Cardiac fibroblast (primary cell): ENCODE data around the gene UGT1A10.

Experiments used
- DNase-seq, 2 donors: peaks; one replicate each; pipeline versions ENCODE4 v3.0.0 to v3.0.0-alpha.2; 2010; ENCODE audit warnings: low read depth in 2 of 2
- H3K4me3 ChIP-seq, 2 donors: replicated peaks in 1 of 2; 1 replicate in 1 of 2; 2 replicates in 1 of 2; pipeline ENCODE4 v1.5.1; 2011; ENCODE audit warnings: low read depth in 2 of 2, low read length in 2 of 2, mild to moderate bottlenecking in 2 of 2, moderate library complexity in 1 of 2
- TF ChIP-seq, protein P1 (sequence below): IDR thresholded peaks from one replicate; pipeline ENCODE4 v1.5.1; 2011; ENCODE audit warnings: low read depth, mild to moderate bottlenecking, low read length, inconsistent platforms

The UGT1A10 gene

DNA sequence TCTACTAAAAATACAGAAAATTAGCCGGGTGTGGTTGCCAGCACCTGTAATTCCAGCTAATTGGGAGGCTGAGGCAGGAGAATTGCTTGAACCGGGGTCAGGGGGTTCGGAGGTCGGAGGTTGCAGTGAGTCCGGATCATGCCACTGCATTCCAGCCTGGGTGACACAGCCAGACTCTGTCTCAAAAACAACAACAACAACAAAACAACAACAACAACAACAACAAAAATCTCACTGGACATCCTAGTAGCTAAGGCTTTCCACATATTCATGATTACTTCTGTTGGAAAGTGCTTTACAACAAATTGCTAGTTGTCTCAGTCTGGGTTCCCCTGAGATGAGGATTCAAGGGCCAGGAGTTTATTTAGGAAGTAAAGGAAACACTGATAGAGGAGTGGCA, 137.6 kb downstream of the UGT1A10 start:
- TF ChIP-seq, protein P1, sequence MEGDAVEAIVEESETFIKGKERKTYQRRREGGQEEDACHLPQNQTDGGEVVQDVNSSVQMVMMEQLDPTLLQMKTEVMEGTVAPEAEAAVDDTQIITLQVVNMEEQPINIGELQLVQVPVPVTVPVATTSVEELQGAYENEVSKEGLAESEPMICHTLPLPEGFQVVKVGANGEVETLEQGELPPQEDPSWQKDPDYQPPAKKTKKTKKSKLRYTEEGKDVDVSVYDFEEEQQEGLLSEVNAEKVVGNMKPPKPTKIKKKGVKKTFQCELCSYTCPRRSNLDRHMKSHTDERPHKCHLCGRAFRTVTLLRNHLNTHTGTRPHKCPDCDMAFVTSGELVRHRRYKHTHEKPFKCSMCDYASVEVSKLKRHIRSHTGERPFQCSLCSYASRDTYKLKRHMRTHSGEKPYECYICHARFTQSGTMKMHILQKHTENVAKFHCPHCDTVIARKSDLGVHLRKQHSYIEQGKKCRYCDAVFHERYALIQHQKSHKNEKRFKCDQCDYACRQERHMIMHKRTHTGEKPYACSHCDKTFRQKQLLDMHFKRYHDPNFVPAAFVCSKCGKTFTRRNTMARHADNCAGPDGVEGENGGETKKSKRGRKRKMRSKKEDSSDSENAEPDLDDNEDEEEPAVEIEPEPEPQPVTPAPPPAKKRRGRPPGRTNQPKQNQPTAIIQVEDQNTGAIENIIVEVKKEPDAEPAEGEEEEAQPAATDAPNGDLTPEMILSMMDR = no peak
- no peak for DNase-seq

DNA sequence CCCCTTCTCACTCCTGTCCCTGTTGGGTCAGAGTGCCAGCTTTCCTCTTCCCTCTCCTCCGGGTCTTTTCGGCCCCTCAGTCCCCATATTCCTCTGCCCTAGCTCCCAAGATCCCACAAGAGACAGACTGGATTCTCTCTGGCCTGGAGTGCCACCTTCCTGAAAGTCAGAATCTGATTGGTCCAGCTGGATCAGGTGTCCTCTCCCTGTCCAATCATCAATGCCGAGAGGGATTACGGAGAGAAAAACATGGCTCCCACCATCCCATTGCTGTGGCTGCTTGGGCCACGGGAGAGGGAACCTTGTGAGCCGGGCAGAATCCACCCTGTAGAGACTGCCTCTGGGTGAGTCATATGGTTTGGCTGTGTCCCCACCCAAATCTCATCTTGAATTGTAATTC, 139.2 kb downstream of the UGT1A10 start:
- TF ChIP-seq, protein P1 = no peak

More for the DNA sequence above, 137.6 kb downstream of the UGT1A10 start:
- H3K4me3 ChIP-seq = no peak overlapping the region

DNA sequence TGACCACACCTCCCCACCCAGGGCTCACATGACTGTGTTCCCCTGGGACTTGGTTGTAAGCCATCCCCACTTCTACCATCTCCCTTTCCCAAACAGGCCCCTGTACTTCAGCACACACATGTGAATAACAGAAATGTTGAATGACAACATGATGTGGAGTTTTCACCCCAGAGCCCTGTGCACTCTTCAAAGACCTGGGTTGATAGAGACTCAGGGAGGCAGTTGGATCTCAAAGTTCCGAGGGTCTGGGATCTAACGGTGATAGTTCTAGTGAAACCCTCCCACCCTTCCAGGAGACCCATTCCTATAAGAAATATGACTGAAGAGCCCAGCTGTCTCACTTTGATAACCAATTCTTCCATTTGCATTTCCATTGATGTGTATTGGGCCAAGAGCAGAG, 141.8 kb downstream of the UGT1A10 start, which contains the start of gene MROH2A:
Gene MROH2A (plus strand): TSS at position 301 of the 400 bp plus-strand sequence. CDS start 1,029 bp downstream, outside the sequence.
- TF ChIP-seq, protein P1 = no peak
- DNase-seq = no peak
- H3K4me3 ChIP-seq = no peak within 1 kb of the TSS

More for the DNA sequence above, 139.2 kb downstream of the UGT1A10 start:
- no peak overlapping the region for H3K4me3 ChIP-seq
- no peak for DNase-seq

DNA sequence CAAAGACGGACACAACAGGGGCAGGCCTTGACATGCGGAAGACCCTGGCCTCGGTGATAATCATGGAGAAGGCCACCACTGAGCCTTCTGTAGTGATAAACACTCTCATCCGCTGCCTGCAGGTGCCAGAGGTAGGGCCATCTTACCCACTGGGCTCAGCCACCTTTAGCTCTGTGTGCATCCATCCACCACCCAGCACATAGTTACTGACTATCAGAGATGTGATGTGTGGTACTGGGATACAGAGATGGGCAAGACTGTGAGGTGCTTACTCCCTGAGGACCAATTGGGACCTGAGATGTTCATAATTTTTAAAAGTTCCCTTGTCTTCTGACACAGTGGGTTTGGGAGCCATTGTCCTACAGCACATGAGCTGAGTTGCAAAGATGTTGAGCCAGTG, 143.5 kb downstream of the UGT1A10 start:
- TF ChIP-seq, protein P1 = no peak
- DNase-seq = no peak
- no peak overlapping the region for H3K4me3 ChIP-seq

DNA sequence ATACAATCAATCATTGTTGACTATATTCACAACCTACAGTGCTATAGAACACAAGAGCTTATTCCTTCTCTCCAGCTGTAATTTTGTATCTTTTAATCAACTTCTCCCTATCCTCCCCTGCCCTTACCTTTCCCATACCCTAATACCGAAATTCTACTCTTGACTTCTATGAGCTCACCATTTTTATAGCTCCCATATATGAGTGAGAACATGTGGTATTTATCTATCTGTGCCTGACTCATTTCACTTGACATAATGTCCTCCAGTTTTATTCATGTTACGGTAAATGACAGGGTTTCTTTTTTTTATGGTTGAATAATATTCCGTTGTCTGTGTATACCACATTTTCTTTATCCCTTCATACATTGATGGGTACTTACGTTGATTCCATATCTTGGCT, 144.5 kb downstream of the UGT1A10 start:
- TF ChIP-seq, protein P1 = no peak
- DNase-seq = no peak

DNA sequence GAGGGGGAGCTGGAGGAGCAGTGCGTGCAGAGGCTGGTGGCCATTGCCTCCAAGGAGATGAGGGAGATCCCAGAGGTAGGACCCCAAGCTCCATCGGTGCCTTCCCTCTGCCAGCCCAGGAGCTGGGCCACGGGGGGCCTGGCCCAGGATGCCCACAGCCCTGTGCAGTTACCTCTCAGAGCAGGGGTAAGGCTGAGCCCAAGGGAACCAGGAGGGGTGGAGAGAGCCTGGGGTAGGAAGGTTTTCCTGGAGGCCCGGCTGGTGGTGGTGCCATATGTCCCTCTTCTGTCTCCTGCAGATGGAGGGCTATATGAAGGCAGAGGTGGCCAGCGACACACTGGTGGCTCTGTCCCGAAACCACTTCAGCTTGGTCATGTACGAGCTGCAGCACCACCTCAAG, 153.3 kb downstream of the UGT1A10 start:
- H3K4me3 ChIP-seq = no peak overlapping the region
- TF ChIP-seq, protein P1 = no peak
- DNase-seq = no peak

More for the DNA sequence above, 144.5 kb downstream of the UGT1A10 start:
- no peak overlapping the region for H3K4me3 ChIP-seq
